ENCODE data around the gene CAB39L. TPM values are rescaled to one million over a fixed set of nuclear protein-coding genes. Genes with fewer than 3 reads are reported as not detected.

The CAB39L gene
- polyA plus RNA-seq, 1 donor (not counting 4 experiments of a cell fraction or from before 2014, with no cell fraction given): 10.1 TPM

DNA sequence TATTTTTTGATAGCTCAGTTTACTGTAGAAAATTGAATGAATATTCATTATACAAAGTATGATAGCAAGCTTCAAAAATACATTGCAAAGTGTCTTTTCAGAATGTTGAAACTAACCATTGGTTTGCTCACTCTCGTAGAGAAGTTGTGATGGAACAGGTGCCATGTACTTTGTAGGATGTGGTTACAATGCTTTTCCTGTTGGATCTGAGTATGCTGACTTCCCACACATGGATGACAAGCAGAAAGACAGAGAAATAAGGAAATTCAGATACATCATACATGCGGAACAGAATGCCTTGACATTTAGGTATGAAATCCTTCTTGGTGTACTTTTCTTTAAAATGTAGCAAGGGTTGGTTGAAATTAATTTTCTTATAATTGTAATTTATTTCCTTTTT is 165.7 kb downstream of the CAB39L start:
- Histone ChIP-seq H3K9me3 (ENCODE audit: control insufficient read depth, low read depth, low read length) (no peaks in the 10 kb centered on the region), H3K27ac (ENCODE audit: control insufficient read depth, insufficient read depth, low read length) (no peak overlapping the region), H4K20me1 (ENCODE audit: control insufficient read depth, extremely low read depth, insufficient read depth, low read length) (no peaks in the 10 kb centered on the region), H3K27me3 (ENCODE audit: control insufficient read depth, extremely low read depth, insufficient read depth, low read length) (no peaks in the 10 kb centered on the region), H3K4me2 (ENCODE audit: control insufficient read depth, extremely low read depth, insufficient read depth, low read depth, low read length) (no peak overlapping the region), H3K4me1 (ENCODE audit: control insufficient read depth, extremely low read depth, insufficient read depth, low read length) (no peaks in the 10 kb centered on the region), H3K4me3 (ENCODE audit: control insufficient read depth in 2 of 3, extremely low read depth in 1 of 3, insufficient read depth in 2 of 3, low read depth in 1 of 3, low read length in 3 of 3) (no peak overlapping the region), H2AFZ (ENCODE audit: control insufficient read depth, low read length) (no peak overlapping the region), H3K9me1 (ENCODE audit: control insufficient read depth, extremely low read depth, insufficient read depth, low read length) (no peaks in the 10 kb centered on the region), H3K9ac (ENCODE audit: control insufficient read depth, extremely low read depth, insufficient read depth, low read length) (no peak overlapping the region), H3K36me3 (ENCODE audit: control insufficient read depth in 2 of 2, extremely low read depth in 1 of 2, insufficient read depth in 2 of 2, low read length in 2 of 2) (no peaks in the 10 kb centered on the region), H3K79me2 (ENCODE audit: control insufficient read depth, insufficient read depth, low read length) (no peaks in the 10 kb centered on the region)
- no peak for DNase-seq (ENCODE audit: low read depth, low spot score)
- FAIRE-seq: no peak
- no peak for TF ChIP-seq EZH2 (IDR thresholded peaks at IDR 0.05; ENCODE audit: low read length)
- TF ChIP-seq, protein P1, sequence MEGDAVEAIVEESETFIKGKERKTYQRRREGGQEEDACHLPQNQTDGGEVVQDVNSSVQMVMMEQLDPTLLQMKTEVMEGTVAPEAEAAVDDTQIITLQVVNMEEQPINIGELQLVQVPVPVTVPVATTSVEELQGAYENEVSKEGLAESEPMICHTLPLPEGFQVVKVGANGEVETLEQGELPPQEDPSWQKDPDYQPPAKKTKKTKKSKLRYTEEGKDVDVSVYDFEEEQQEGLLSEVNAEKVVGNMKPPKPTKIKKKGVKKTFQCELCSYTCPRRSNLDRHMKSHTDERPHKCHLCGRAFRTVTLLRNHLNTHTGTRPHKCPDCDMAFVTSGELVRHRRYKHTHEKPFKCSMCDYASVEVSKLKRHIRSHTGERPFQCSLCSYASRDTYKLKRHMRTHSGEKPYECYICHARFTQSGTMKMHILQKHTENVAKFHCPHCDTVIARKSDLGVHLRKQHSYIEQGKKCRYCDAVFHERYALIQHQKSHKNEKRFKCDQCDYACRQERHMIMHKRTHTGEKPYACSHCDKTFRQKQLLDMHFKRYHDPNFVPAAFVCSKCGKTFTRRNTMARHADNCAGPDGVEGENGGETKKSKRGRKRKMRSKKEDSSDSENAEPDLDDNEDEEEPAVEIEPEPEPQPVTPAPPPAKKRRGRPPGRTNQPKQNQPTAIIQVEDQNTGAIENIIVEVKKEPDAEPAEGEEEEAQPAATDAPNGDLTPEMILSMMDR (optimal IDR thresholded peaks at IDR 0.05 in 1 of 3, IDR thresholded peaks at IDR 0.05 in 1 of 3, conservative IDR thresholded peaks at IDR 0.05 in 1 of 3; ENCODE audit: extremely low read depth in 1 of 3, insufficient read depth in 2 of 3, low read length in 3 of 3): no peak
- dilution Hi-C loops (cut with MboI; ENCODE audit: extremely low pct_ligation_motif_present, low sequenced_read_pairs): no loop called here

DNA sequence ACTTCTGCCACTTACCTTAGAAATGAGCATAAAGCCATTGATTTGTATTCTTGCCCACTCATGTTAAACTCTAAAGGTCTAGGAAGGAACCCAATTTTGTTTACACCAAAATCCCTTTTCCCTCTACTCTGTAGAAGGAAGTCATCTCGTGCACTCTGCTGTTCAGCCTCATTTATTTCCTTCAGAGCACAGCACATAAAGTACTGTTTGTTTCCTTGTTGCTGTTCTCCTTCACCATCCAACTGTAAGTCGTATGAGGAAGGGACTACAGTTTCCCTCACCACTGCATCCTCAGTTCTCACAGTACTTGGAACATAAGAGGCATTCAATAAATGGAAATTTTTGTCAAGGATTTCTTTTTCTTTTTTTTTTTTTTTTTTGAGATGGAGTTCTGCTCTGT is 171.6 kb downstream of the CAB39L start:
- Histone ChIP-seq H3K79me2 (ENCODE audit: control insufficient read depth, insufficient read depth, low read length) (no peaks in the 10 kb centered on the region), H2AFZ (ENCODE audit: control insufficient read depth, low read length) (no peak overlapping the region), H3K27me3 (ENCODE audit: control insufficient read depth, extremely low read depth, insufficient read depth, low read length) (no peaks in the 10 kb centered on the region), H3K9me1 (ENCODE audit: control insufficient read depth, extremely low read depth, insufficient read depth, low read length) (no peaks in the 10 kb centered on the region), H3K36me3 (ENCODE audit: control insufficient read depth in 2 of 2, extremely low read depth in 1 of 2, insufficient read depth in 2 of 2, low read length in 2 of 2) (peaks cover 0 to 1% of the 10 kb centered on the region in 2 experiments), H3K9me3 (ENCODE audit: control insufficient read depth, low read depth, low read length) (no peaks in the 10 kb centered on the region), H4K20me1 (ENCODE audit: control insufficient read depth, extremely low read depth, insufficient read depth, low read length) (no peaks in the 10 kb centered on the region), H3K4me2 (ENCODE audit: control insufficient read depth, extremely low read depth, insufficient read depth, low read depth, low read length) (no peak overlapping the region), H3K27ac (ENCODE audit: control insufficient read depth, insufficient read depth, low read length) (no peak overlapping the region), H3K9ac (ENCODE audit: control insufficient read depth, extremely low read depth, insufficient read depth, low read length) (no peak overlapping the region), H3K4me1 (ENCODE audit: control insufficient read depth, extremely low read depth, insufficient read depth, low read length) (no peaks in the 10 kb centered on the region), H3K4me3 (ENCODE audit: control insufficient read depth in 2 of 3, extremely low read depth in 1 of 3, insufficient read depth in 2 of 3, low read depth in 1 of 3, low read length in 3 of 3) (no peak overlapping the region)
- TF ChIP-seq, protein P1 (optimal IDR thresholded peaks at IDR 0.05 in 1 of 3, IDR thresholded peaks at IDR 0.05 in 1 of 3, conservative IDR thresholded peaks at IDR 0.05 in 1 of 3; ENCODE audit: extremely low read depth in 1 of 3, insufficient read depth in 2 of 3, low read length in 3 of 3): no peak
- no peak for TF ChIP-seq EZH2 (IDR thresholded peaks at IDR 0.05; ENCODE audit: low read length)
- DNase-seq (ENCODE audit: low read depth, low spot score) (no peak), FAIRE-seq (no peak)
- dilution Hi-C loops (cut with MboI; ENCODE audit: extremely low pct_ligation_motif_present, low sequenced_read_pairs): no loop called here

Measured in keratinocyte (primary cell).